Adrenal gland (tissue), 5 donors: ENCODE measurements around the gene C1orf56.

Source experiments
- CTCF ChIP-seq, 6 experiments: fragments of 450-650 bp in 4 of 6; fragments of 200-600 bp in 2 of 6; sonication (generic) in 1 of 6; IDR thresholded peaks; 1 replicate in 5 of 6; 2 replicates in 1 of 6; pipeline versions ENCODE4 v1.5.1 to v1.8.0; 2016 to 2021; ENCODE audit warnings: antibody characterized with exemption in 6 of 6, mild to moderate bottlenecking in 2 of 6, moderate library complexity in 1 of 6
- POLR2A ChIP-seq, 2 donors: fragments of 450-650 bp; IDR thresholded peaks; one replicate each; pipeline ENCODE4 v1.6.1; 2017; ENCODE audit warnings: antibody characterized with exemption in 2 of 2, mild to moderate bottlenecking in 2 of 2, moderate library complexity in 1 of 2
- donor health status: DM: no; HTN: no; CAD: no.

GRCh38 chr1:151005729-151006319 lies 41.7 kb upstream of the C1orf56 start:
- TF ChIP-seq CTCF (IDR thresholded peaks at IDR 0.05): no peak
- TF ChIP-seq POLR2A (IDR thresholded peaks at IDR 0.05): no peak
